ENCODE data around the gene HDAC5.
"Not testable (repeated sequence)": the region's sequence is repeated elsewhere in the genome, so short reads cannot be mapped to it uniquely, and the experiment has no call there.

The HDAC5 gene

GRCh38 chr17:44067545-44067940, 55.9 kb downstream of the HDAC5 start:
- DNase-seq (ENCODE audit: low read depth in 2 of 2), result no peak

DNA sequence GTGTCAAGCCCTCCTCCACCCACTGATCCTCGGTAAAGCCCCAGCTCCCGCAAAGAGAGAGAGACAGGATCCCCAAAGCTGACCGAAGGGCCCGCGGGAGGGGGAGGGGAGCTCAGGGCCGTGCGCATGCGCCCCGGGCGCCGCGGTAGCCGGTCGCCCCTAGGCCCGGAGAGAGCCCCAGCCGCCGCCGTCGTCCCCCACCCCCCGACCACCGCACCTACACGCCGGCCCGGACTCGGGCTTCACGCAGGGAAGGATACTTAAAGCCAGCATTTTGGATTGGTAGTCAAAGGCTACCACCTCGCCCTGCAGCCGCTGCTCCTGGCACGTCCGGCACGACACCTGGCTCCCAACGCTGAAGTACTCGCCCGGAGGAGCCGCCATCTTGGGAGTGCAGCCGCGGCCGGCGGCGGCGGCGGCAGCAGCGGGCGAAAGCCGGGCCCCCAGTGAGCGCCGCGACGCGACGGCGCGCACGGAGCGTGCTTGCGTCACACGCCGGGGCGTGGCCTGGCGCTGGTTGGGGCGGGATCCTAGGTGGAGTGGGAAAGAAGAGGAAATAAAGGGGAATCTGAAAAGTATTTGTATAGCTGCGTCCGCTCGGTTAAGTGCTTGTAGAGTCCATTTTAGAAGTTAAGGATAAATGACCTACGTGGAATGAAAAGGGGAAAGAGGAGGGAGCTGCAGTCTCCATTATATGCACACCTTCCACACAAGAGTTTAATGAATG, 57.1 kb downstream of the HDAC5 start, which contains the start of gene LSM12:
LSM12 (minus strand) TSS at position 468 of the 727 bp plus-strand sequence; CDS start at position 384, 84 bp downstream.
- DNase-seq (ENCODE audit: low read depth in 2 of 2), result peak; percentile 86 to 89

DNA sequence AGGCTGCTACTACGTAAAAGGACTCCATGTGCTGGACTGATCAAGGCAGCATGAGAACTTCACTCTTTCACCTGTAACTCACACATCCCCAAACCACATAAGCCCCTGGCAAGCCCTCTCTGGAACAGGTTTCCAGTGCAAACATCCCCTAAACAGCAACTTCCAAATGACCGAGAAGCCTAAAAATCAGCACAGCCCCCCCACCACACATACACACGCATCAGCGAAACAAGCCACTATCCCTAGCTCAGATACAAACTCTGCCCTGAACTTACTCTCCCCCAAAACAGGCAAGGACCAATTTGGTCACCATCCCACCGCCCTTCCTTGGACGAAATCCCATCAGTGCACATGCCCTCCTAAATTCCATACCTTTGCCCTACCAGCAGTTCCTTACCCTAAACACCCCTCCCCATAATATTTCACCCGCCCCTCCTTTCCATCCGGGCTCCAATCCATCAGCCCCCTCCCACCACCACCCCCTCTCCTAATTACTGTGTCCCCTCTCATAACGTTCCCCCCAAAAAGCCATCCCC, 57.7 kb downstream of the HDAC5 start:
- peak in 1 of 2 donors; percentile 6 for DNase-seq (ENCODE audit: low read depth in 2 of 2)

- DNase-seq (ENCODE audit: low read depth in 2 of 2), result no peak
Observed at GRCh38 chr17:44063704-44064639, 59.5 kb downstream of the HDAC5 start.

DNA sequence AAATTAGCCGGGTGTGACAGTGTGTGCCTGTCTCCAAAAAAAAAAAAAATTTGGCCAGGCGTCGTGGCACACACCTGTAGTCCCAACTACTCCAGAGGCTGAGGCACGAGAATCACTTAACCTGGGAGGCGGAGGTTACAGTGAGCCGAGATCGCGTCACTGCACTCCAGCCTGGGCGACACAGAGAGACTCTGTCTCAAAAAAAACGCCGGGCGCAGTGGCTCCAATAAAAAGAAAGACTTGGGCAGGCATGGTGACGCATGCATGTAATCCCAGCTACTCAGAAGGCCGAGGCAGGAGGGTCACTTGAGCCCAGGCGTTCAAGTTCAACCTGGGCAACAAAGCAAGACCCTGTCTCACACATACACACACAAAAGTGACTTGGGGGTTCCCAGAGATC, 60.6 kb downstream of the HDAC5 start:
- DNase-seq (ENCODE audit: low read depth in 2 of 2), result no peak

DNA sequence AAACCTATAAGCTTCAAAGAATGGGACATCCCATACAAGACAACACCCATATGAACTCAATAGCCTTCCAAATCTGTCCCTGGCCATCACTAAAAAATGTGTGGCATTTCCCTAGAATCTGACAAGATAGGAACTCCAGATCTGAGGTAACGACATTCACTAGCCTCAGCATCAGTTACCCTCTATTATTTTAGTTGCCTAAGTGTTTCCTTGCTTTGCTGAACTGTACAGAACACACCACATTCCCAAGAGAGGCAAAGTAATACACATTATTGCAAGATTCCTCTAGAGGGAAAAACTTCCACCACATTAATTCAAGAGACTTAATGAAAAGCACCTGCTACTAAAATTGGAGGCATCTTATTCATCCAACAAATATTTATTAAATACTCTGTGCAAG, 62.0 kb downstream of the HDAC5 start:
- no peak for DNase-seq (ENCODE audit: low read depth in 2 of 2)

GRCh38 chr17:44059101-44059892, 64.1 kb downstream of the HDAC5 start:
- DNase-seq (ENCODE audit: low read depth in 2 of 2), result no peak

- no peak for DNase-seq (ENCODE audit: low read depth in 2 of 2)
Observed at GRCh38 chr17:44053125-44053872, 70.1 kb downstream of the HDAC5 start.

DNA sequence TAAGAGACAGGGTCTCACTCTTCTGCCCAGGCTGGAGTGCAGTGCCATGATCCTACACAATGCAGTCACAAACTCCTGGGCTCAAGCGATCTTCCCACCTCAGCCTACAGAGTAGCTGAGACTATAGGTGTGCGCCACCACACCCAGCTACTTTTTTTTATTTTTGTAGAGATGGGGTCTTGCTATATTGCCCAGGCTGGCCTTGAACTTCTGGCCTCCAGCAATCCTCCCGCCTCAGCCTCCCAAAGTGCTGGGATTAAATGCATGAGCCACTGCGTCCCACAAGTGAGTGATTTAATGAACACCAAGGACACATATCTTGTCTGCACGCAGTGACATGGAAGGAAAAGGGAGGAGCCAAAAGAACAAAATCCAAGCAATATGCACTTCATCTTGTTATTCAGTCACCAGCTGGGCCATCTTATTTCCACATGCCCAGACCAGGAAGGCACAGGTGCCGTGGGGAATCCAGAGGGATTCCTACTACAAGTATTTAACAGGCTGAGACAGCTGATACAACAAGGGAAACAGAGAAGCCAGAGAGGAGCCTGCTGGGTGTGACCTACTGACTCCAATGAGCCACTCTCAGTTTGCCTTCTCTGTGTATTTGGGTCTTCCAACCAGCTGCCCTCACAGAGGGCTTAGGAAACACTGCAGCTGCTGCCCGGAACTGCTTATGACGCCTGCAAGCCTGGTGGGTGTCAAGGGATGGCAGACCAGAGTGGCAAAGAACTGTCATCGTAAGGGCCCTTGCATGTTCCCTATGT, 74.0 kb downstream of the HDAC5 start:
- no peak for DNase-seq (ENCODE audit: low read depth in 2 of 2)

GRCh38 chr17:44046893-44047292, 76.5 kb downstream of the HDAC5 start:
- DNase-seq (ENCODE audit: low read depth in 2 of 2), result not testable (repeated sequence)

- no peak for DNase-seq (ENCODE audit: low read depth in 2 of 2)
Observed at GRCh38 chr17:44045486-44045885, 78.0 kb downstream of the HDAC5 start.

- no peak for DNase-seq (ENCODE audit: low read depth in 2 of 2)
Observed at GRCh38 chr17:44044071-44044470, 79.4 kb downstream of the HDAC5 start.

DNA sequence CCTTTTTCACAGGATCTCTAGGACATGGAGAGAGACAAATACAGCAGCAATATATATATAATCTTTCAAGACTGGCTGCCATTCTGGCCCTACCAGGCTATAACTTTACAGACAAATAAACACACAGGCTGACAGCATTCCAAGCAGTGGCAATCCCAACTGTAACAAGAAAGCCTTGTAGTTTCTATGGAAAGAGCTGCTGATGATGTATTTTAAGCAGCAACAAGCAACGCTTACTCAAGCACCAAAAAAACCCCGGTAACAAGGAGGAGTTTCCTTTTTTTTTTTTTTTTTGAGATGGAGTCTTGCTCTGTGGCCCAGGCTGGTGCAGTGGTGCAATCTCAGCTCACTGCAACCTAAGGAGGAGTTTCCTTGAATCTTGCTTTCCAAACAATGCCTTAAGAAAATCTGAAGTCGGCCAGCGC, 80.2 kb downstream of the HDAC5 start:
- DNase-seq (ENCODE audit: low read depth in 2 of 2), result no peak

DNA sequence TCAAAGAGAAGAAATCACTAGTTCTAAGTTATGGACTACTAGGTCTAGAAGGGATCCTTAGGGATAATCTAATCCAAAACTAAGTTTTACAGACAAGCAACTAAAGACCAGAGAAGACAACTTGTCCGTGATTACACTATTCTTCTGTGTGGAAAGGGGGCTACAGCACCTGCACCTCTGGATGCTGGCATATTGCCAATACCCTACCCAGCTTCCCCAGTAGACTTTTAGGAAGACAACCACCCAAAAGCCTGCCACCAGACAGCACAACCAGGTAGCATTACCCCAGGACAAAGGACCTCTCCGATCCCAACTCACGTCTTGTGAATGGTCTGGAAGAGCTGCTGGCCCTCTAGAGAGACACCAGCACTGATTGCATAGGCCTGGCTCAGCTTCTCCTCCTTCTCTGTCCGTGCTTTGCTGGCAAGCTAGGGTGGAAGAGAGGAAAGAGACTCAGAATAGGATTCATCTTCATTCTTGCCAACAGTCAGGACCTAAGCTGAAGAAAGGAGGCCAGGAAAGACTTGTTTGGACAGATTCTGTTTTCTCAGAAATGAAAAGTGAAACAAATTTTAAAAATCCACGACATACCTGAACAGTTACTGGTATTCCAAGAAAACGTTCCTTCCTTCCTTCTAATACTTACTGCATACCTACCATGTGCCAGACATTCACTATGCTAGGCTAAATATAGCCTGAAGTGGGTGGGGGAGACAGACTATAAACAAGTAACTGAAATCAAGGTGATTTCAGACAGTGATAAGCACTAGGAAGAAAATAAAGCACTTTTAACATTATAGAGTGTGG, 83.4 kb downstream of the HDAC5 start:
- no peak for DNase-seq (ENCODE audit: low read depth in 2 of 2)

DNA sequence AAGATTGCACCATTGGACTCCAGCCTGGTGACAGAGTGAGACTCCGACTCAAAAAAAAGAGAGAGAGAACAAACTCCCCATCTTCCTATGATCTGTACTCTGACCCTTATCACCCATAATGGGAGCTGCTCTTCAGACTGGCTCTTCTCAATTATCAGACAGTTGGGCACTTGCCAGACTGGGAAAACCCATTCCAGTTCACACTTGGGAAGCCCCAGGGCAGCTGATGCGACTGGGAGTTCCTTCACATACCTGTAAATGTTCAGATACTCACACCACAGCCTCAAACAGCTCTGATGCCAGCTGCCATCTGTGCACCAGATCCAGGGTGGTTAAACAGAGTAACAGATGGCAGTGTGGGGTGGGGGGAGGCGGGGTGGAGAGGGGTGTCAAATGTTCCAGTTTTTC, 84.8 kb downstream of the HDAC5 start:
- DNase-seq (ENCODE audit: low read depth in 2 of 2), result no peak

DNA sequence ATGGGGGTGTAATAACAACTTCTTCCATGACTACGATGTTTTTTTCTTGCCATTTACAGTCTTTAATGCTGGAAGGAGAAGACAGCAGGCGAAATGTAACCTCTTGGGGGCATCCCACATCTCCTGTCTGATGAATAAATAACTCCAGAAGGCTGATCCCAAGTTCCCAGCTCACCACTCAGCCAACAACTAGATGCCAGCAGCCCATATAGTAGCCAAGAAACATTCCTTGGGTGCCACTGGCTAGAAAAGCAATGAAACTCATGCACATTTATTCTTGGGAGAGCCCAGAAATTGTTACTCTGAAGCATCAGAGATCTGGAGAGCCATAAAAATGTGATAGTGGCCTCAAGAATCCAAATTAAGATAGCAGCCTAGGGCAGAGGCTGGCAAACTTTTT, 86.0 kb downstream of the HDAC5 start:
- DNase-seq (ENCODE audit: low read depth in 2 of 2), result no peak

GRCh38 chr17:44034688-44035087, 88.8 kb downstream of the HDAC5 start:
- DNase-seq (ENCODE audit: low read depth in 2 of 2), result not testable (repeated sequence)

- no peak for DNase-seq (ENCODE audit: low read depth in 2 of 2)
Observed at GRCh38 chr17:44033861-44034408, 89.5 kb downstream of the HDAC5 start.

GRCh38 chr17:44030482-44030881, 93.0 kb downstream of the HDAC5 start:
- no peak for DNase-seq (ENCODE audit: low read depth in 2 of 2)
